Activated CD8-positive, alpha-beta memory T cell treated with anti-CD3 and anti-CD28 coated beads, Interleukin-2, amount 10 ng/mL, durations not matched to agents 7 days and 5 days (primary cell): ENCODE results near the gene KSR1. TPM values are rescaled to one million over a fixed set of nuclear protein-coding genes. Genes with fewer than 3 reads are reported as not detected.

Experiments used
- ATAC-seq: fragments of 150-1000 bp; cut with Tn5 transposase; one replicate; pipeline ENCODE4 v1.10.0; 2021; ENCODE audit warnings: moderate library complexity
- CTCF ChIA-PET: fragments of 350-600 bp; sonication (Branson Sonifier 250); formaldehyde crosslinking; loops from one replicate; lab custom pipeline; 2021; ENCODE audit warnings: antibody characterized with exemption; lab: Charles Lee
- DNase-seq: peaks from one replicate; pipeline ENCODE4 v3.0.0-alpha.2; 2020
- H3K27ac Mint-ChIP-seq: one replicate; pipeline ENCODE4 v1.8.0; 2021; ENCODE audit warnings: mild to moderate bottlenecking, mixed read lengths
- H3K27me3 Mint-ChIP-seq: one replicate; pipeline ENCODE4 v1.8.0; 2021; ENCODE audit warnings: mixed read lengths
- H3K36me3 Mint-ChIP-seq: one replicate; pipeline ENCODE4 v1.8.0; 2021; ENCODE audit warnings: mild to moderate bottlenecking, mixed read lengths
- H3K4me1 Mint-ChIP-seq: one replicate; pipeline ENCODE4 v1.8.0; 2021; ENCODE audit warnings: mixed read lengths
- H3K4me3 Mint-ChIP-seq: one replicate; pipeline ENCODE4 v1.8.0; 2021; ENCODE audit warnings: mild to moderate bottlenecking, moderate library complexity, mixed read lengths
- H3K9me3 Mint-ChIP-seq: one replicate; pipeline ENCODE4 v1.8.0; 2022; ENCODE audit warnings: low read depth, mixed read lengths
- total RNA-seq, 2 experiments: library from RNA; stranded (reverse); gene quantifications; one replicate each; pipeline ENCODE4 v1.2.3, GENCODE V29; 2021

Gene KSR1
- total RNA-seq, 2 experiments from 2014 or later = 56.6 to 70.4 TPM

- H3K4me1 Mint-ChIP-seq = peaks cover 92% of the 10 kb centered on the region
Observed at GRCh38 chr17:27473748-27474609, 17.7 kb downstream of the KSR1 start.

GRCh38 chr17:27475070-27475673 is 18.9 kb downstream of the KSR1 start:
- DNase-seq = peak; percentile 52
- CTCF ChIA-PET = interaction anchor here (3.5 to 3.9 kb wide), 2 partner anchors 18 to 70 kb away, joined by 16 to 21 read pairs; partner anchors contain the start of gene KSR1
- no peak for ATAC-seq
- Mint-ChIP-seq H3K9me3 (no peaks in the 10 kb centered on the region), H3K4me3 (peak overlapping the region; percentile 68), H3K27me3 (no peaks in the 10 kb centered on the region), H3K4me1 (peaks cover 94% of the 10 kb centered on the region), H3K27ac (peak overlapping the region; percentile 91), H3K36me3 (peaks cover 5% of the 10 kb centered on the region)

More at GRCh38 chr17:27473748-27474609, 17.7 kb downstream of the KSR1 start:
- CTCF ChIA-PET = interaction anchor here (0.7 to 4.0 kb wide), 8 partner anchors 9 to 127 kb away, joined by 3 to 33 read pairs (median 6); partner anchors contain the start of gene KSR1
- Mint-ChIP-seq H3K36me3 (peaks cover 8% of the 10 kb centered on the region), H3K9me3 (no peaks in the 10 kb centered on the region), H3K27ac (peak overlapping the region; percentile 91), H3K27me3 (no peaks in the 10 kb centered on the region), H3K4me3 (peak overlapping the region; percentile 68)
- peak; percentile 37 for ATAC-seq
- peak; percentile 92 for DNase-seq

- ATAC-seq = no peak
- Mint-ChIP-seq H3K36me3 (peaks cover 2% of the 10 kb centered on the region), H3K27me3 (no peaks in the 10 kb centered on the region), H3K27ac (peak overlapping the region; percentile 91), H3K4me3 (peak overlapping the region; percentile 68), H3K9me3 (no peaks in the 10 kb centered on the region), H3K4me1 (peaks cover 95% of the 10 kb centered on the region)
- DNase-seq = no peak
- CTCF ChIA-PET = interaction anchor here (1.4 to 3.9 kb wide), 5 partner anchors 17 to 95 kb away, joined by 3 to 21 read pairs (median 5); partner anchors contain the start of gene KSR1
Observed at GRCh38 chr17:27475981-27476895, 20.0 kb downstream of the KSR1 start.

GRCh38 chr17:27477050-27477888 is 21.0 kb downstream of the KSR1 start:
- peak overlapping the region; percentile 58 for H3K27ac Mint-ChIP-seq
- CTCF ChIA-PET = interaction anchor here (0.8 to 1.7 kb wide), 5 partner anchors 10 to 101 kb away, joined by 3 to 5 read pairs (median 4); no protein-coding TSS in a partner anchor
- H3K4me3 Mint-ChIP-seq = no peak overlapping the region
- no peaks in the 10 kb centered on the region for H3K9me3 Mint-ChIP-seq
- ATAC-seq (no peak), DNase-seq (no peak)
- H3K27me3 Mint-ChIP-seq = no peaks in the 10 kb centered on the region
- H3K4me1 Mint-ChIP-seq = peaks cover 95% of the 10 kb centered on the region
- H3K36me3 Mint-ChIP-seq = peaks cover 2% of the 10 kb centered on the region

GRCh38 chr17:27477971-27478684 is 21.9 kb downstream of the KSR1 start:
- H3K9me3 Mint-ChIP-seq = no peaks in the 10 kb centered on the region
- H3K36me3 Mint-ChIP-seq = peaks cover 2% of the 10 kb centered on the region
- H3K4me3 Mint-ChIP-seq = no peak overlapping the region
- peaks cover 95% of the 10 kb centered on the region for H3K4me1 Mint-ChIP-seq
- CTCF ChIA-PET = interaction anchor here (0.8 to 1.7 kb wide), 5 partner anchors 11 to 100 kb away, joined by 3 to 5 read pairs (median 4); no protein-coding TSS in a partner anchor
- ATAC-seq (no peak), DNase-seq (no peak)
- no peak overlapping the region for H3K27ac Mint-ChIP-seq
- no peaks in the 10 kb centered on the region for H3K27me3 Mint-ChIP-seq

GRCh38 chr17:27478901-27479538 is 22.8 kb downstream of the KSR1 start:
- Mint-ChIP-seq H3K27ac (no peak overlapping the region), H3K9me3 (no peaks in the 10 kb centered on the region), H3K36me3 (peaks cover 6% of the 10 kb centered on the region), H3K4me3 (no peak overlapping the region), H3K27me3 (no peaks in the 10 kb centered on the region), H3K4me1 (peaks cover 90% of the 10 kb centered on the region)
- CTCF ChIA-PET = interaction anchor here (1.0 to 1.5 kb wide), 2 partner anchors 99 to 104 kb away, joined by 3 to 4 read pairs; no protein-coding TSS in a partner anchor
- ATAC-seq = no peak
- DNase-seq = no peak

GRCh38 chr17:27479838-27480237 is 23.6 kb downstream of the KSR1 start:
- no peak for DNase-seq
- Mint-ChIP-seq H3K9me3 (no peaks in the 10 kb centered on the region), H3K27me3 (no peaks in the 10 kb centered on the region), H3K36me3 (peaks cover 8% of the 10 kb centered on the region), H3K4me1 (peaks cover 83% of the 10 kb centered on the region), H3K27ac (no peak overlapping the region), H3K4me3 (no peak overlapping the region)
- CTCF ChIA-PET = interaction anchor here (1.0 to 3.0 kb wide), 3 partner anchors 23 to 103 kb away, joined by 3 to 11 read pairs (median 9); partner anchors contain the start of gene KSR1
- ATAC-seq = no peak

- DNase-seq (no peak), ATAC-seq (no peak)
- Mint-ChIP-seq H3K27me3 (no peaks in the 10 kb centered on the region), H3K36me3 (peaks cover 8% of the 10 kb centered on the region), H3K9me3 (no peaks in the 10 kb centered on the region), H3K27ac (peak overlapping the region; percentile 75), H3K4me3 (no peak overlapping the region), H3K4me1 (peaks cover 80% of the 10 kb centered on the region)
- CTCF ChIA-PET = interaction anchor here (0.7 to 3.0 kb wide), 9 partner anchors 9 to 187 kb away, joined by 3 to 11 read pairs (median 6); partner anchors contain the start of genes KSR1 and WSB1
Observed at GRCh38 chr17:27480699-27481098, 24.5 kb downstream of the KSR1 start.

GRCh38 chr17:27481327-27481726 is 25.1 kb downstream of the KSR1 start:
- peaks cover 74% of the 10 kb centered on the region for H3K4me1 Mint-ChIP-seq
- H3K9me3 Mint-ChIP-seq = no peaks in the 10 kb centered on the region
- peak overlapping the region; percentile 32 for H3K4me3 Mint-ChIP-seq
- H3K27me3 Mint-ChIP-seq = no peaks in the 10 kb centered on the region
- peaks cover 8% of the 10 kb centered on the region for H3K36me3 Mint-ChIP-seq
- CTCF ChIA-PET = interaction anchor here (0.6 to 3.0 kb wide), 14 partner anchors 9 to 188 kb away, joined by 3 to 11 read pairs (median 4); partner anchors contain the start of genes KSR1 and WSB1
- ATAC-seq (peak; percentile 97), DNase-seq (peak; percentile 91)
- peak overlapping the region; percentile 77 for H3K27ac Mint-ChIP-seq

GRCh38 chr17:27485125-27485524 is 28.9 kb downstream of the KSR1 start:
- Mint-ChIP-seq H3K4me1 (peaks cover 50% of the 10 kb centered on the region), H3K36me3 (peaks cover 16% of the 10 kb centered on the region), H3K9me3 (no peaks in the 10 kb centered on the region), H3K27ac (no peak overlapping the region), H3K4me3 (no peak overlapping the region), H3K27me3 (no peaks in the 10 kb centered on the region)
- ATAC-seq (no peak), DNase-seq (no peak)
- CTCF ChIA-PET = no interaction called here
